AG04449 (cell line): Measurements from ENCODE around the gene PXDN.

Source experiments
- CTCF ChIA-PET: fragments of 350-600 bp; formaldehyde crosslinking; extraction: SDS; loops from one replicate; lab custom pipeline; 2021; ENCODE audit warnings: antibody characterized with exemption; lab: Yijun Ruan, JAX
- POLR2A ChIA-PET: fragments of 400-600, 350-600 bp; formaldehyde crosslinking; extraction: SDS; loops from one replicate; lab custom pipeline; 2020; ENCODE audit warnings: antibody characterized with exemption, inconsistent platforms; lab: Yijun Ruan, JAX
- DNase-seq: peaks from one replicate; pipeline ENCODE4 v3.0.0-alpha.2; 2010; ENCODE audit warnings: low read depth, low spot score
- H3K4me3 ChIP-seq: 2 replicates; pipeline ENCODE4 v1.5.1; 2011; ENCODE audit warnings: low read depth, mild to moderate bottlenecking, control low read depth, low read length
- TF ChIP-seq, protein P1 (sequence below): IDR thresholded peaks from one replicate; pipeline ENCODE4 v1.5.1; 2011; ENCODE audit warnings: mild to moderate bottlenecking, moderate library complexity, low read length, control low read depth, inconsistent platforms; ENCODE audit not compliant: insufficient read depth; ENCODE audit errors: missing control alignments

Gene PXDN

DNA sequence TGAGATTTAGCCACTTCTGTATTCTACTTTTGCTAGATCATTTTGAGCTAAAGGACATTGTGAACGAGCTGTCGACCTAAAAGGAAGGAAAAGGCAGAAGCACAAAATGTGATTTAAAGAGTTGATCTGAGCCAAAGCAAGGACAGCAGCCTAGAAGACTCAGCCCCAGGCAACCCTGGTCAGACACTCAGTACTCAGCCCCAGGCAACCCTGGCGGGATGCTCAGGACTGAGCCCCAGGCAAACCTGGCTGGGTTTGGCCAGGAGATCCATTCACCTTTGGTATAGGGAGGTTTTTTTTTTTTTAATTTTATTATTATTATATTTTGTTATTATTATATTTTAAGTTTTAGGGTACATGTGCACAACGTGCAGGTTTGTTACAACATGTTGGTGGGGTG, 34.3 kb upstream of the PXDN start:
- TF ChIP-seq, protein P1, sequence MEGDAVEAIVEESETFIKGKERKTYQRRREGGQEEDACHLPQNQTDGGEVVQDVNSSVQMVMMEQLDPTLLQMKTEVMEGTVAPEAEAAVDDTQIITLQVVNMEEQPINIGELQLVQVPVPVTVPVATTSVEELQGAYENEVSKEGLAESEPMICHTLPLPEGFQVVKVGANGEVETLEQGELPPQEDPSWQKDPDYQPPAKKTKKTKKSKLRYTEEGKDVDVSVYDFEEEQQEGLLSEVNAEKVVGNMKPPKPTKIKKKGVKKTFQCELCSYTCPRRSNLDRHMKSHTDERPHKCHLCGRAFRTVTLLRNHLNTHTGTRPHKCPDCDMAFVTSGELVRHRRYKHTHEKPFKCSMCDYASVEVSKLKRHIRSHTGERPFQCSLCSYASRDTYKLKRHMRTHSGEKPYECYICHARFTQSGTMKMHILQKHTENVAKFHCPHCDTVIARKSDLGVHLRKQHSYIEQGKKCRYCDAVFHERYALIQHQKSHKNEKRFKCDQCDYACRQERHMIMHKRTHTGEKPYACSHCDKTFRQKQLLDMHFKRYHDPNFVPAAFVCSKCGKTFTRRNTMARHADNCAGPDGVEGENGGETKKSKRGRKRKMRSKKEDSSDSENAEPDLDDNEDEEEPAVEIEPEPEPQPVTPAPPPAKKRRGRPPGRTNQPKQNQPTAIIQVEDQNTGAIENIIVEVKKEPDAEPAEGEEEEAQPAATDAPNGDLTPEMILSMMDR: no peak
- ChIA-PET POLR2A (no interaction called here), CTCF (interaction anchor here (1.4 to 13.2 kb wide), 5 partner anchors 9 to 228 kb away, joined by 4 to 110 read pairs (median 6); no protein-coding TSS in a partner anchor)
- no peak overlapping the region for H3K4me3 ChIP-seq
- DNase-seq: no peak

DNA sequence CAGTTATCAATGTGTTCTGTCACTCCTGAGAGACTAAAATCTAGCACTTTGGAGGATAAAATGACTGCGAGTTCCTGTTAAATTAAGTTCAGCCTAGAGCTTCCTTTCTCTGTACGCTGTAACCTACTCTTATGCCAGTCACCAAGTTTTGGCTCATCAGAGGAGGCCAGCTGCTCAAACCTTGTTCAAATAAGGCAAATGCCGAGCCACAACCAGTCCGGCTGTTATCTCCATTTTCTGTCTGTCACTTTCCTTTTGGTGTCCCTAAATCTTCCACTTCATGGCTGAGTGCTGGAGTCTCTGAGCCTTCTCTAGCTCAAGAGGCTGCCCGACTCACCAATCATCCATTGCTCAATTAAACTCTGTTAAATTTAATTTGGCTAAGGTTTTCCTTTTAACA, 33.5 kb upstream of the PXDN start:
- no peak for DNase-seq
- POLR2A ChIA-PET: no interaction called here
- no peak overlapping the region for H3K4me3 ChIP-seq
- TF ChIP-seq, protein P1: no peak
- CTCF ChIA-PET: interaction anchor here (0.9 to 13.2 kb wide), 9 partner anchors 8 to 227 kb away, joined by 3 to 110 read pairs (median 4); no protein-coding TSS in a partner anchor

DNA sequence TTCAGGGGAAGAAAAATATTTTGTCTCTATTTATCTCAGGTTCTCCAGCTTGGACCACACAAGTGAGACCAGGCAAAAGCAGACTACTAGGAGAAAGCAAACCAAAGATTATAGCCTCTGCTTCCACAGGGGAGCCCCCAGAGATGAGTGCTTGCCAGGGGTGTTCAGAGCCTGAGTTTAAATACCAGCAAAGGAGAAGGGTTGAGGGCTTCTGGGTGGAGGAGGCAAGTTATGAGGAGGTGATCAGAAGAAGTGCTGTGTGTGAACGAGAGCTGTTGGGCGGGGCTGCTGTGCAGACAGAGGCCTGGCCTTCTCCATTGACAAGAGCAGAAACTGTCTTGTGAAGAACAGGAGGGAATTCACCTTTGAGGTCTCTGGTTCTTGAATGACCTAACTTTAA, 32.8 kb upstream of the PXDN start:
- TF ChIP-seq, protein P1: no peak
- POLR2A ChIA-PET: no interaction called here
- no peak overlapping the region for H3K4me3 ChIP-seq
- CTCF ChIA-PET: interaction anchor here (0.9 to 13.2 kb wide), 8 partner anchors 8 to 227 kb away, joined by 3 to 110 read pairs (median 4); no protein-coding TSS in a partner anchor
- no peak for DNase-seq

DNA sequence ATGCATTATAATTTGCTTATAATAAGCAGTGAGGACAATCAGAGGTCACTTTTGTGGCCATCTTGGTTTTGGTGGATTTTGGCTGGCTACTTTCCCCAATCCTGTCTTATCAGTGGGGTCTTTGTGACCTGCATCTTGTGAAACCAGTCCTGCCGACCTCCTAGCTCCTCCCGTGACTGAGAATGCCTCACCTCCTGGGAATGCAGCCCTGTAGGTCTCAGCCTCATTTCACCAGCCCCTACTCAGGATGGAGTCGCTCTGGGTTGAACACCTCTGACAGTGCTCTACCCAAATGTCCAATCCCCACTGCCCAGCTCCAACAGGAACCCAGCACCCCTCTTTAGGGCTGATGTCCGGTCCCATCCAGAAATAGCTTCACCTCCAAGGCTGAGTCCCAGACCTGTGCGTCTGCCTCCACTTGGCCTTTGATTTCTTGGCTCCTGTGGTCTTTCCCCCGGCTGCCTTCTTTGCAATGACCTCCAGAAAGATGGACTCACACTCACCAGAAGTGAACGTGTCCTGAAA, 31.3 kb upstream of the PXDN start:
- TF ChIP-seq, protein P1: no peak
- CTCF ChIA-PET: interaction anchor here (0.8 to 13.2 kb wide), 3 partner anchors 8 to 224 kb away, joined by 3 to 110 read pairs (median 3); no protein-coding TSS in a partner anchor
- POLR2A ChIA-PET: no interaction called here

DNA sequence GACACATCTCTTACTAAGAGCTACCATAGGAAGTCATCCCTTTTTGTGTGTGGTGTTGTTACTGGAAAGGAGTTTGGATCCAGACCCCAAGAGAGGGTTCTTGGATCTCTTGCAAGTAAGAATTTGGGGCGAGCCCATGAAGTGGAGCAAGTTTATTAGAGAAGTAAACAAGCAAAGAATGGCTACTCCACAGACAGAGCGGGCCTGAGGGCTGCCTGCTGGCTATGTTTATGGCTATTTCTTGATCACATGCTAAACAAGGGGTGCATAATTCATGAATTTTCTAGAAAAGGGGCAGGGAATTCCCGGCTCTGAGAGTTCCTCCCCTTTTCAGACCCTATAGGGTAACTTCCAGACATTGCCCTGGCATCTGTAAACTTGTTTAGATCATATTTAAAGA, 30.6 kb upstream of the PXDN start:
- CTCF ChIA-PET: interaction anchor here (1.0 to 13.2 kb wide), 4 partner anchors 8 to 223 kb away, joined by 3 to 110 read pairs (median 6); no protein-coding TSS in a partner anchor
- TF ChIP-seq, protein P1: no peak
- no peak for DNase-seq
- no peak overlapping the region for H3K4me3 ChIP-seq
- POLR2A ChIA-PET: no interaction called here

More for the DNA sequence above, 31.3 kb upstream of the PXDN start:
- no peak overlapping the region for H3K4me3 ChIP-seq
- no peak for DNase-seq

DNA sequence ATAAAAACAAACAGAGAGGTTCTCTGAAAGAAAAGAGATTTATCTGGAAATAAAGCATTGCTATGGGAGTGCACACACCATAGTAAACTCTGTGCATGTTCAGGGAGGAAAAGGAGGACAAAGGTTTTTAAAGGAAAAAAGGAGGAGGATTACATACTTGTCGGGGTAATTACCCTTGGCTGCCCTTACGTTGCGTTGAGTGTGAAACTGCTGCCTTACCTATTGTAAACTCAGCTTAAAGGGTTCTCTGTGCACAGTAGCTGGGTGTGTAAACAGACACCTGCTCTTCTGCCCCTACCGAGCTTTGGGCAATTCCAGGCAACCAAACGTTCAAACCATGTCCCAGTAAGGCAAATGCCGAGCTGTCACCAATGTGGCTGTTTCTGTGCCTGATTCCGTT, 29.6 kb upstream of the PXDN start:
- TF ChIP-seq, protein P1: no peak
- no peak overlapping the region for H3K4me3 ChIP-seq
- CTCF ChIA-PET: interaction anchor here (1.9 to 13.2 kb wide), 4 partner anchors 10 to 223 kb away, joined by 4 to 110 read pairs (median 27); no protein-coding TSS in a partner anchor
- POLR2A ChIA-PET: no interaction called here
- no peak for DNase-seq
